HG03342 (cell line): ENCODE measurements around the gene TMEM106C.

Experiments
- ATAC-seq: cut with Tn5 transposase; IDR thresholded peaks from one replicate; pipeline ENCODE4 v1.9.1; 2021; ENCODE audit warnings: mild to moderate bottlenecking, moderate library complexity; ENCODE audit not compliant: unreplicated experiment

The TMEM106C gene

GRCh38 chr12:47979166-47979565 is 15.8 kb downstream of the TMEM106C start:
- no peak for ATAC-seq

DNA sequence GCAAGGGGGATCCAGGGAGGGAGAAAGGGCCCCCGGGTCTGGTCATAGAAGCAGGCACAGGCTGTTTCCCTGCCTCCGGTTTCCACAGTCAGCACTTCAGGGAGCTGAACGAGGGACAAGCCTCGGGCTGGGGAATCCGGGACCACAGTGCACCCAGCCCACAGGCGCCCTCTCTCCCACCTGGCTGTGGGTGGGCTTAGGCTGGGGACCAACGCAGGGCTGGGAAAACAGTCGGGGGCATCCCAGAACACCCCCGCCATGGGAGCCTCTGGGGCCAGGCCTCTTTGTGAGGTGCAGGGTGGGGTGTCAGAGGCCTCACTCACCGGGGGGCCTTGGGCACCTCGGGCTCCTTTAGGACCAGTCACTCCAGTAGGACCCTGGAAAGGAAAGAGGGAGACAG is 16.3 kb downstream of the TMEM106C start:
- ATAC-seq, result no peak

DNA sequence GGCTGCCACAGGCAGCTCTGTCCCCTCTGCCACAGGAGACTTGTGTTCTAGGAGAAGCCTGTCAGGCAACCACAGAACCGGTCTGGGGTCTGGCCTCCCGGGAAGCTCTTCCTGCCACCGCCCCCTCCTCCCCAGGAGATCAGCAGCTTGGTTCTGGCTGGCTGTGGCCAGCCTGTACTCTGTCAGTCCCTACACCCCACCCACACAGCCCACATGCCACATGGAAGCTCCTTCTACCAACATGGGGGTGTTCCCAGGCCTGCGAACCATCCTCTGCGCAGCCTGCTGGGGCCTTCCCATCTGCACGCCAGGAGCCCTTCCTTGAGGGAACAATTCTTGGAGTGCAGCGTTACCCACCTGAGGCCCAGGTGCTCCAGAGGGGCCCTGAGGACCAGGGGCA is 16.8 kb downstream of the TMEM106C start:
- ATAC-seq, result no peak

DNA sequence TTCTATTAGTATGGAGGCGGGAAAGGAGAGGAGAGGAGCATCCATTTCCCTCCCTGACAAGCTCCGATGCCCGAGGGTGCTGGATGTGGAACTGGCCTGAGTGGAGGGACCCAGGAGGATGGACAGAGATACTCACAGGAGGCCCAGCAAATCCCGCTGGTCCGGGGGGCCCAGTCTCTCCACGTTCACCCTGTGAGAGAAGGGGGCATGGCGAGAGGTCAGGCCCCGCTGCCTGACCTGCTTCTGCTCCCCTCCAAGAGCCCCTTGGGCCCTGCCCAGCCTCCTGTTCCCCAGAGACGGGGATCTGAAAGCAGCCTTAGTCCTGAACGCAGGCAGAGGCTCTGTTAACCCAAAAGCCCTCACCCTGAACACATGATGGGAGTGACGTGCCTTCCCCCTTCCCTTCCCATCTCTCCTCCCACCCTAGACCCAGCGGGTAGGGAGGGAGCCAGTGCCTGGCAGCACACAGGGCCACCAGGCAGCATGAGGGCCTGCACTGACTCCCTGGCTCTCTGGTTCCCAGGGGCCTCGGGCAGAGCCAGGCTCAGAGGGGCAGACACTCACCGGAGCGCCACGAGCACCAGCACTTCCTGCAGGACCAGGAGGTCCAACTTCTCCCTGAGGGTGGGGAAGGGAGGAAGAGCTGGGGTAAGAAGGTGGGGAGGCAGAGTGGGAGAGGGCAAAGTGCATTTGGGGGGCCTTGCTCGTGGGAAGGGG is 17.5 kb downstream of the TMEM106C start:
- no peak for ATAC-seq

- ATAC-seq, result no peak
Measured at GRCh38 chr12:47981496-47982260, 18.3 kb downstream of the TMEM106C start.

GRCh38 chr12:47982311-47982710 is 18.9 kb downstream of the TMEM106C start:
- no peak for ATAC-seq

DNA sequence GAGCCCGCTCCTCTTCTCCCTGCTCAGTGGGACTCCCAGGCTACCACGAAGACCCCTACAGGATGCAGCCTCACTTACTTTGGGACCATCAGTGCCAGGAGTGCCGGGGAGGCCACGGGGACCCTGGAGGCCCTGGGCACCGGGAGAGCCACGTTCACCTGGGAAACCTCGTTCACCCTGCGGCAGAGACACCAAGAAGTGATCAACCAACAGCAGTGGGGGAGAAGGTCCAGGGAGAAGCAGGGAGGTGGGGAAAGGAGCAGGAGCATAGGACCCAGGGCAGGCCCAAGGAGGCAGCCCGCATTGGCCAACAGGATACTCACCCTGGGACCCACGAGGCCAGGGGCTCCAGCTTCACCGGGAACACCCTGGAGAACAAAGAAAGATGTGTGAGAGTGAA is 19.4 kb downstream of the TMEM106C start:
- ATAC-seq, result no peak

- ATAC-seq, result no peak
Measured at GRCh38 chr12:47983541-47984115, 20.2 kb downstream of the TMEM106C start.

GRCh38 chr12:47984331-47984801 is 21.0 kb downstream of the TMEM106C start:
- ATAC-seq, result no peak

DNA sequence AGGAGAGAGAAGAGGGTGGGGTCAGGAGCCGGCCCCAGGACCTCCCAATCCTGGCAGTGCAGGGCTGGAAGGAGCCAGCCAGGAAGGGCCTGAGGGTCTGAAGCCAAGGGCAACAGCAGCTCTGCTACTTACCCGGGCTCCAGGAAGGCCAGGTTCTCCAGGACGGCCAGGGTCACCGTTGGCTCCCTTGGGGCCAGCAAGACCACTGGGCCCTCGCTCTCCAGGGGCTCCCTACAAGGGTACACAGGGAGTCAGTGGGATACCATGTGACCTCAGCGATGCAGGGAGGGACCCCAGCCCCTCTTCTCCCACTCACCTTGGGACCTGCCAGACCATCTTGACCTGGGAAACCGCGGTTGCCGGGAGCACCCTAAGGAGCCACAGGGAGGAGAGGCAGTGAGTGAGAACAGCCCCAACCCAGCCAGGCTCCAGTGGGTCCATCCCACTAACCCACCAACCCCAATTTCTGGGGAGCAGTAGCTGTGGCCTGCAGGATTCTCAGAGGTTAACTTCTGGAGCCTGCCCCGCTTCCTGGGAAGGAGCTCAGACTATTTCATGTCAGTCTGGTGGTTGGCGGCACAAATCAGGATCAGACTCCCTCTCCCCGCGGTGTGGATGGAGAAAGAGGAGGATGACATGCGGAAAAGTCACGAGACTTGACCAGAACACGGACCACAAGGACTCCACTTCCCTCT is 22.3 kb downstream of the TMEM106C start:
- no peak for ATAC-seq

DNA sequence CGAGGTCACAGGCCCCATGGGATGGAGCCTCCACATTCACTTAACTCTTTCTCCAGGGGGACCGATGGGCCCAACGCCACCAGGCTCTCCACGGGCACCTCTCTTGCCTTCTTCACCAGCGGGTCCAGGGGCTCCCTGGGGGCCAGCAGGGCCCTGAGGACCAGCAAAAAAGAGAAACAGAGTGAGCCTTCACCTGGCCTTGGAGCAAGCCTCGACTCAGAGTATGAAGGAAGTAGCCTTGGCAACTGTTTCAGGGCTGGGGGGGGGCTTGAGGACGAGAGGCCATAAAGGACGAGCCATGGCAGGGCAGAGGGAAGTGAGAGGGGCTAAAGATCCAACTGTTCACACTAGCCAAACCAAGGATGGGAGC is 22.9 kb downstream of the TMEM106C start:
- no peak for ATAC-seq

- no peak for ATAC-seq
Measured at GRCh38 chr12:47986832-47987231, 23.4 kb downstream of the TMEM106C start.

GRCh38 chr12:47987411-47988072 is 24.1 kb downstream of the TMEM106C start:
- ATAC-seq, result no peak

DNA sequence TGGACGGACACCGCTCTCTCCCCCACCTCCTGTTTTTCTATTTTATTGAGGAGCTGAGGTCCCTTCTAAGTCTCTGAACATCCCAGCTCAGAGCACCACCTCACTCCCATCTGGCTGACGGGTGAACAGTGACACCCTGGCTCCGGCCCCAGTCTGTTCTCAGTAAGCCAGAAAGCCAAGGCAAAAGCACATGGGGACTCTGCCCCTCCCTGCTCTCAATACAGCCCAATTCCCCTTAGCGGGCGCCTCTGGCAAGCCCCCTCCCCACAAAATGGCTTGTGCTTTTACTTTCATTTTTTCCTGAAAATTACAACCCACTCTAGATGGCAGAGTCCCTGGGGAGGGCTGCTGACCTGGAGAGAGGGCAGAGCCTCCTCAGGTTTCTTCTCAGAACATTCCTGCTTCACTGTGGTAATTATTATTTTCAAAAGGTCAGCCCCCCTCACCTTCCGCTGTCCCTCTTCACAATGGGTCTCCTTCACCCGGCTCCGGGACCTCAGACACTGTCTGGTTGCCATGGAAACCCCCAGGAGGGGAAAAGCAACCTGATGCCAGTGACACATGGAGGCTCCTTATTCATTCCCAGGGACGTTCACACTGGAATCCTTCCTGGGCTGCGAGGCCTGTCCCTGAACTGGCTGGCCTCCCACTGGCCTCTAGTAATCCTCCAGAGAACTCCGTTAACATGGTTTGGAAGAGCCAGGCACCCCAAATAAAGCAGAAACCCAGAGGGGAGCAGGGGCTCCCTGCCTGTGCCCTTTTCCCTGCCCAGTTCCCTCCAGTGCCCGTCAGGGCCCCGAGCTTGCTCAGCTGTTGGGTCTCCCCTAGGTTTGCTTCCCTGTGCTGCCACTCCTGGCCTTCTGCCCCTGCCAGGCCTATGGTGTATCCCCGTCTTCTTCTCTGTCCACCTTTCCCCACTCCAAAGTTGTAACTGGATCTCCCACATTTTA is 25.0 kb downstream of the TMEM106C start:
- ATAC-seq, result no peak

DNA sequence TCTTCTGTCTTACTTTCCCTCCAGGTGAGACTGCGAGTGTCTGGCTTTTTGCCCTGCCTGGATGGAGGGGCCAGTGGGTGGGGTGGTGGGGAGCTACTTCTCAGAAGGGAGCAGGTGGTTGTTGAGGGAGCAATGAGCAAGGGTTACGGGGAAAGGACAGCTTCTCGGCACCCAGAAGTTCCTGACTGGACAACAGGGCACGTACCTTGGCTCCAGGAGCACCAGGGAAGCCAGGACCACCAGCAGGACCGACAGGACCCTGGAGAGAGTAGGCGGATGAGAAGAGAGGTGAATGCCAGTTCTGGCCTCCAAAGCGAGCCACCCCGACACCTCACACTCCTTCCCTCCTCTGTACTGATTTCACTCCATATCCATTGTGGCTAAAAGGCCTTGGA is 25.6 kb downstream of the TMEM106C start:
- no peak for ATAC-seq

GRCh38 chr12:47989666-47990065 is 26.3 kb downstream of the TMEM106C start:
- ATAC-seq, result no peak

DNA sequence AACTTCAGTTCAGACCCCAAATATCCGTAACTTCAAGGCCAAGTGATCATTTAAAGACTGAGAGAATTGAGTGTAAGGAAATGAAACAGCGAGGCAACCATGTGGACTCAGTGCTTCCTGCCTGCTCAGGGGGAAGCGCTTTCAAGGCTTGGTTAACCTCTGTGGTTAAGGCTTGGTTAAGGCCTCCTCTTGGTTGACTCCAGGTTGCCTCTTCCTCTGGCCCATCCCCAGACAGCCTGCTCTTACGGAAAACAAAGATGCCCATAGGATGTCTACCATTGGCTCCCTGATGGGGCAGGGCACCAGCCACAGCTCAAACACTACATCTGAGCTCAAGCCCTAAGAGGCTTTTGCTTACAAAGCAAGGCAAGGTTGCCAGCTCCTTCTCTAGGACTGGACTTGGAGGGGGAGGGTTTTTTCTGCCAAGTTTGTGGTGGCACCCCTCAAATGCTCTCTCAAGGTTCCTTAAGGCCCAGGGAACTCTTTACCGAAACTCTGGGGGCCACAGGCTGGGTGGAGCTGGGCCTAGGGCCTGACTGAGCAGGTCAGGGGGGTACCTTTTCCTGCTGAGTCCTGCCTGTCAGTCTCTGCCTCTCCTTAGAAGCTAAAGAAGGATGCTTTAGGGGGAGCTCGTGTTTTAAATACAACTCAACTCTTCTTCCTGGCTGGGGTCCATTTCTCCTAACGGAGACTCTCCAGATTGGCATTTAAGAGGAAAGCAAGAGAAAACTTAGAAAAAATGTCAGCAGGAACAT is 27.1 kb downstream of the TMEM106C start:
- ATAC-seq, result peak; percentile 89

- ATAC-seq, result no peak
Measured at GRCh38 chr12:47991106-47992061, 28.0 kb downstream of the TMEM106C start.
